Activated T-helper 1 cell treated with anti-CD3 and anti-CD28 coated beads, Interleukin-12 subunit alpha, Interleukin-12 subunit beta, Interleukin-2, Interleukin-4 antibody, amounts not matched to agents 30 ng/mL and 10 ng/mL and 1 ng/mL, durations not matched to agents 14 hours and 24 hours and 36 hours (primary cell): ENCODE data around the gene C2orf92. TPM values are rescaled to one million over a fixed set of nuclear protein-coding genes. Genes with fewer than 3 reads are reported as not detected.
"Not testable (repeated sequence)": the region's sequence is repeated elsewhere in the genome, so short reads cannot be mapped to it uniquely, and the experiment has no call there.

Experiments used
- DNase-seq: peaks from one replicate; pipeline ENCODE4 v3.0.0; 2021; ENCODE audit warnings: low spot score
- H3K27ac Mint-ChIP-seq: one replicate; pipeline ENCODE4 v1.8.0; 2021; ENCODE audit warnings: mild to moderate bottlenecking, mixed read lengths
- H3K27me3 Mint-ChIP-seq: one replicate; pipeline ENCODE4 v1.8.0; 2022; ENCODE audit warnings: mild to moderate bottlenecking, moderate library complexity, mixed read lengths; ENCODE audit not compliant: insufficient read depth
- H3K36me3 Mint-ChIP-seq: one replicate; pipeline ENCODE4 v1.8.0; 2021; ENCODE audit warnings: low read depth, mixed read lengths
- H3K4me1 Mint-ChIP-seq: one replicate; pipeline ENCODE4 v1.8.0; 2021; ENCODE audit warnings: low read depth, mixed read lengths
- H3K4me3 Mint-ChIP-seq: one replicate; pipeline ENCODE4 v1.8.0; 2021; ENCODE audit warnings: mild to moderate bottlenecking, moderate library complexity, mixed read lengths
- H3K9me3 Mint-ChIP-seq: one replicate; pipeline ENCODE4 v1.8.0; 2021; ENCODE audit warnings: mixed read lengths
- intact Hi-C: fragments of 100-400 bp; cut with micrococcal nuclease; formaldehyde crosslinking; loops from one replicate; pipeline ENCODE4 v1.15.1; 2024
- total RNA-seq: library from RNA; stranded (reverse); gene quantifications from 2 replicates; pipeline ENCODE4 v1.2.3, GENCODE V29; 2022

C2orf92 gene
- total RNA-seq, 1 donor from 2014 or later, result 17.2 TPM

- no peak overlapping the region for H3K27ac Mint-ChIP-seq
- H3K4me1 Mint-ChIP-seq, result peaks cover 10% of the 10 kb centered on the region
- no peaks in the 10 kb centered on the region for H3K9me3 Mint-ChIP-seq
- no peak for DNase-seq
- H3K36me3 Mint-ChIP-seq, result no peaks in the 10 kb centered on the region
- intact Hi-C loops, result no loop called here
- peaks cover 8% of the 10 kb centered on the region for H3K27me3 Mint-ChIP-seq
- H3K4me3 Mint-ChIP-seq, result no peak overlapping the region
Observed at GRCh38 chr2:97703741-97704140, 34.2 kb downstream of the C2orf92 start.

GRCh38 chr2:97704989-97705388 is 35.5 kb downstream of the C2orf92 start:
- DNase-seq, result no peak
- no peak overlapping the region for H3K27ac Mint-ChIP-seq
- intact Hi-C loops, result no loop called here
- peaks cover 8% of the 10 kb centered on the region for H3K4me1 Mint-ChIP-seq
- no peak overlapping the region for H3K4me3 Mint-ChIP-seq
- peaks cover 1% of the 10 kb centered on the region for H3K36me3 Mint-ChIP-seq
- no peaks in the 10 kb centered on the region for H3K9me3 Mint-ChIP-seq
- H3K27me3 Mint-ChIP-seq, result peaks cover 8% of the 10 kb centered on the region

- H3K27ac Mint-ChIP-seq, result no peak overlapping the region
- intact Hi-C loops, result no loop called here
- H3K9me3 Mint-ChIP-seq, result no peaks in the 10 kb centered on the region
- H3K4me1 Mint-ChIP-seq, result peaks cover 12% of the 10 kb centered on the region
- H3K4me3 Mint-ChIP-seq, result no peak overlapping the region
- DNase-seq, result no peak
- H3K27me3 Mint-ChIP-seq, result peaks cover 8% of the 10 kb centered on the region
- H3K36me3 Mint-ChIP-seq, result peaks cover 3% of the 10 kb centered on the region
Observed at GRCh38 chr2:97706112-97706511, 36.6 kb downstream of the C2orf92 start.

GRCh38 chr2:97706708-97707345 is 37.3 kb downstream of the C2orf92 start:
- DNase-seq, result no peak
- Mint-ChIP-seq H3K9me3 (no peaks in the 10 kb centered on the region), H3K27ac (no peak overlapping the region), H3K4me1 (peaks cover 20% of the 10 kb centered on the region), H3K36me3 (peaks cover 3% of the 10 kb centered on the region), H3K4me3 (no peak overlapping the region), H3K27me3 (peaks cover 8% of the 10 kb centered on the region)
- intact Hi-C loops, result no loop called here

GRCh38 chr2:97707362-97708047 is 38.0 kb downstream of the C2orf92 start:
- no peak for DNase-seq
- Mint-ChIP-seq H3K9me3 (no peaks in the 10 kb centered on the region), H3K27ac (no peak overlapping the region), H3K4me1 (peaks cover 26% of the 10 kb centered on the region), H3K36me3 (peaks cover 3% of the 10 kb centered on the region), H3K4me3 (no peak overlapping the region), H3K27me3 (peaks cover 8% of the 10 kb centered on the region)
- intact Hi-C loops, result no loop called here

- H3K36me3 Mint-ChIP-seq, result peaks cover 3% of the 10 kb centered on the region
- H3K27me3 Mint-ChIP-seq, result peaks cover 8% of the 10 kb centered on the region
- no peak overlapping the region for H3K4me3 Mint-ChIP-seq
- intact Hi-C loops, result no loop called here
- H3K4me1 Mint-ChIP-seq, result peaks cover 28% of the 10 kb centered on the region
- H3K27ac Mint-ChIP-seq, result no peak overlapping the region
- DNase-seq, result no peak
- H3K9me3 Mint-ChIP-seq, result no peaks in the 10 kb centered on the region
Observed at GRCh38 chr2:97708048-97708380, 38.5 kb downstream of the C2orf92 start.

- H3K4me1 Mint-ChIP-seq, result peaks cover 33% of the 10 kb centered on the region
- no peak for DNase-seq
- no peak overlapping the region for H3K4me3 Mint-ChIP-seq
- H3K9me3 Mint-ChIP-seq, result no peaks in the 10 kb centered on the region
- peaks cover 4% of the 10 kb centered on the region for H3K36me3 Mint-ChIP-seq
- H3K27ac Mint-ChIP-seq, result no peak overlapping the region
- intact Hi-C loops, result no loop called here
- peaks cover 8% of the 10 kb centered on the region for H3K27me3 Mint-ChIP-seq
Observed at GRCh38 chr2:97708608-97709007, 39.1 kb downstream of the C2orf92 start.

GRCh38 chr2:97711394-97711711 is 41.8 kb downstream of the C2orf92 start:
- peaks cover 6% of the 10 kb centered on the region for H3K27me3 Mint-ChIP-seq
- peak overlapping the region; percentile 94 for H3K4me3 Mint-ChIP-seq
- peaks cover 50% of the 10 kb centered on the region for H3K4me1 Mint-ChIP-seq

GRCh38 chr2:97712175-97712574 is 42.7 kb downstream of the C2orf92 start:
- intact Hi-C loops, result loop anchor here (5.0 kb wide), 1 partner anchor 895 kb away; the partner anchor contains the start of genes COA5 and UNC50

More at GRCh38 chr2:97711394-97711711, 41.8 kb downstream of the C2orf92 start:
- peaks cover 27% of the 10 kb centered on the region for H3K36me3 Mint-ChIP-seq
- H3K27ac Mint-ChIP-seq, result peak overlapping the region; percentile 99
- intact Hi-C loops, result loop anchor here (2.0 to 5.0 kb wide), 2 partner anchors 557 to 896 kb away; partner anchors contain the start of genes COA5 and UNC50
- H3K9me3 Mint-ChIP-seq, result no peaks in the 10 kb centered on the region
- no peak for DNase-seq

GRCh38 chr2:97712693-97713295 is 43.3 kb downstream of the C2orf92 start:
- Mint-ChIP-seq H3K36me3 (peaks cover 33% of the 10 kb centered on the region), H3K9me3 (no peaks in the 10 kb centered on the region), H3K27ac (peak overlapping the region; percentile 99), H3K4me1 (peaks cover 63% of the 10 kb centered on the region), H3K27me3 (peaks cover 3% of the 10 kb centered on the region), H3K4me3 (peak overlapping the region; percentile 94)
- intact Hi-C loops, result loop anchor here (1.0 to 5.0 kb wide), 2 partner anchors 50 to 895 kb away; partner anchors contain the start of genes COA5 and UNC50
- no peak for DNase-seq

More at GRCh38 chr2:97712175-97712574, 42.7 kb downstream of the C2orf92 start:
- H3K4me3 Mint-ChIP-seq, result peak overlapping the region; percentile 94
- not testable (repeated sequence) for DNase-seq, H3K27me3 Mint-ChIP-seq, H3K9me3 Mint-ChIP-seq
- peaks cover 33% of the 10 kb centered on the region for H3K36me3 Mint-ChIP-seq
- H3K4me1 Mint-ChIP-seq, result peaks cover 58% of the 10 kb centered on the region
- peak overlapping the region; percentile 99 for H3K27ac Mint-ChIP-seq

- intact Hi-C loops, result loop anchor here (1.0 to 5.0 kb wide), 2 partner anchors 51 to 894 kb away; partner anchors contain the start of genes COA5 and UNC50
- H3K27ac Mint-ChIP-seq, result peak within 1 kb of the TSS; percentile 99
- peaks cover 34% of the 10 kb centered on the region for H3K36me3 Mint-ChIP-seq
- H3K4me3 Mint-ChIP-seq, result peak within 1 kb of the TSS; percentile 94
- peaks cover 68% of the 10 kb centered on the region for H3K4me1 Mint-ChIP-seq
- no peaks in the 10 kb centered on the region for H3K9me3 Mint-ChIP-seq
- peak; percentile 56 for DNase-seq
- no peaks in the 10 kb centered on the region for H3K27me3 Mint-ChIP-seq
Observed at GRCh38 chr2:97713296-97714083, 44.0 kb downstream of the C2orf92 start, which contains the start of gene ZAP70. TSS of gene ZAP70 (plus strand) at chr2:97713576. CDS start at chr2:97724037, 10,461 bp downstream.

GRCh38 chr2:97714084-97714949 is 44.8 kb downstream of the C2orf92 start:
- H3K27ac Mint-ChIP-seq, result peak overlapping the region; percentile 99
- intact Hi-C loops, result loop anchor here (5.0 kb wide), 1 partner anchor 893 kb away; the partner anchor contains the start of genes COA5 and UNC50
- H3K4me3 Mint-ChIP-seq, result peak overlapping the region; percentile 94
- peaks cover 76% of the 10 kb centered on the region for H3K4me1 Mint-ChIP-seq
- H3K36me3 Mint-ChIP-seq, result peaks cover 42% of the 10 kb centered on the region
- H3K9me3 Mint-ChIP-seq, result no peaks in the 10 kb centered on the region
- H3K27me3 Mint-ChIP-seq, result no peaks in the 10 kb centered on the region
- no peak for DNase-seq
